Ovary (tissue), 9 donors: ENCODE results near the gene ROR2. TPM values are rescaled to one million over a fixed set of nuclear protein-coding genes. Genes with fewer than 3 reads are reported as not detected.

Experiments
- DNase-seq, 5 donors: peaks; one replicate each; pipeline ENCODE4 v3.0.0-alpha.2; 2019 to 2020
- H3K27ac ChIP-seq, 2 donors: fragments of 200-600 bp; one replicate each; pipeline versions ENCODE4 v1.5.1 to v1.8.0; 2019 to 2022
- H3K27me3 ChIP-seq: fragments of 200-600 bp; one replicate; pipeline ENCODE4 v1.8.0; 2022
- H3K36me3 ChIP-seq: fragments of 200-600 bp; sonication (generic); one replicate; pipeline ENCODE4 v1.5.1; 2019
- H3K4me1 ChIP-seq: one replicate; pipeline ENCODE4 v1.8.1; 2013; ENCODE audit warnings: mild to moderate bottlenecking, moderate library complexity; ENCODE audit not compliant: insufficient read depth
- H3K4me3 ChIP-seq: fragments of 200-600 bp; sonication (generic); one replicate; pipeline ENCODE4 v1.5.1; 2017
- H3K9me3 ChIP-seq, 2 donors: fragments of 200-600 bp in 1 of 2; sonication (generic) in 1 of 2; one replicate each; pipeline versions ENCODE4 v1.5.1 to v1.8.1; 2013 to 2019; ENCODE audit warnings: mild to moderate bottlenecking in 1 of 2, moderate library complexity in 1 of 2
- CTCF ChIP-seq, 3 donors: fragments of 450-650 bp in 2 of 3; fragments of 200-600 bp in 1 of 3; IDR thresholded peaks; one replicate each; pipeline versions ENCODE4 v1.5.1 to v1.8.0; 2016 to 2022; ENCODE audit warnings: antibody characterized with exemption in 3 of 3, mild to moderate bottlenecking in 1 of 3
- EP300 ChIP-seq: sonication (generic); formaldehyde crosslinking; IDR thresholded peaks from one replicate; pipeline ENCODE4 v1.6.1; 2017; ENCODE audit warnings: antibody characterized with exemption
- POLR2A ChIP-seq: fragments of 450-650 bp; IDR thresholded peaks from one replicate; pipeline ENCODE4 v1.6.1; 2017; ENCODE audit warnings: antibody characterized with exemption, mild to moderate bottlenecking, moderate library complexity
- WGBS, 3 donors: extraction: QIAGEN DNeasy Blood & Tissue Kit in 1 of 3; methylation state at CpG; one replicate each; pipeline versions ENCODE4 v1.1.5 to v1.1.7; 2013 to 2017; 5-methylcytosine and 5-hydroxymethylcytosine counted together
- intact Hi-C, 4 donors: fragments of 100-400 bp; cut with DNase I; formaldehyde crosslinking; loops; one replicate each; pipeline versions ENCODE4 v1.11.0 to v1.15.1; 2022 to 2023
- polyA plus RNA-seq, 2 donors: library from polyadenylated mRNA; stranded (reverse); fragments of 200-250 nt in 1 of 2; fragments of 350-450 nt in 1 of 2; fragmentation: Illumina TruSeq in 1 of 2; extraction: RNeasy Lipid Tissue Mini Kit (QIAGEN cat#74804) in 1 of 2; gene quantifications; one replicate each; pipeline ENCODE4 v1.2.3, GENCODE V29; 2013 to 2014
- total RNA-seq, 7 donors: library from RNA; depleted of rRNA in 2 of 7; stranded (reverse); fragments of >200 nt in 2 of 7; fragmentation: NEBNext Ultra II Directional in 3 of 7; extraction: Animal tissue kit (Norgen Biotek cat#: 25700) in 3 of 7; gene quantifications; one replicate each; pipeline versions ENCODE4 v1.1.0 to v1.2.4, GENCODE V29; 2016 to 2023
- donor health status: DM: no; HTN: no; CAD: no; lungs with moderate emphysema.
- donor health status: DM: no; HTN: no; CAD: no.
- donor health status: Bipolar disorder and iron deficiency.
- donor health status: DM: yes; HTN: yes; CAD: no.
- donor health status: DM: no; HTN: no; CAD: no.
- donor health status: DM: yes; HTN: yes; CAD: no.

ROR2 gene
- total and polyA plus RNA-seq, 9 donors: 11.4 to 35.5 (median 27.7) TPM

- WGBS, 3 donors: 91 to 93% (median 92%) methylated on average over 22 to 24 of the region's 24 CpGs
- peaks cover 2% of the 10 kb centered on the region for H3K4me1 ChIP-seq
Observed at GRCh38 chr9:91809581-91810285, 140.3 kb downstream of the ROR2 start.

GRCh38 chr9:91807643-91808246 is 142.3 kb downstream of the ROR2 start:
- H3K9me3 ChIP-seq: no peaks in the 10 kb centered on the region
- TF ChIP-seq EP300: no peak
- no peak for TF ChIP-seq CTCF (IDR thresholded peaks at IDR 0.05)
- TF ChIP-seq POLR2A: no peak
- H3K4me3 ChIP-seq: no peak overlapping the region
- intact Hi-C loops: no loop called here
- no peaks in the 10 kb centered on the region for H3K36me3 ChIP-seq
- 96 to 98% (median 97%) methylated on average over 8 of the region's 8 CpGs for WGBS, 3 donors
- H3K4me1 ChIP-seq: peaks cover 12% of the 10 kb centered on the region
- no peaks in the 10 kb centered on the region for H3K27me3 ChIP-seq
- no peak for DNase-seq
- no peak overlapping the region for H3K27ac ChIP-seq

More at GRCh38 chr9:91809581-91810285, 140.3 kb downstream of the ROR2 start:
- Histone ChIP-seq H3K9me3 (no peaks in the 10 kb centered on the region), H3K36me3 (no peaks in the 10 kb centered on the region), H3K27ac (no peak overlapping the region), H3K4me3 (no peak overlapping the region), H3K27me3 (no peaks in the 10 kb centered on the region)
- intact Hi-C loops: no loop called here
- TF ChIP-seq EP300: no peak
- no peak for TF ChIP-seq POLR2A
- no peak for TF ChIP-seq CTCF (IDR thresholded peaks at IDR 0.05)
- DNase-seq: no peak

- Histone ChIP-seq H3K27ac (no peak overlapping the region), H3K27me3 (no peaks in the 10 kb centered on the region), H3K4me3 (no peak overlapping the region), H3K36me3 (no peaks in the 10 kb centered on the region), H3K4me1 (peaks cover 22% of the 10 kb centered on the region), H3K9me3 (no peaks in the 10 kb centered on the region)
- no peak for DNase-seq
- 89 to 94% (median 92%) methylated on average over 5 of the region's 5 CpGs for WGBS, 3 donors
- TF ChIP-seq CTCF (IDR thresholded peaks at IDR 0.05) (no peak), EP300 (no peak), POLR2A (no peak)
- intact Hi-C loops: no loop called here
Observed at GRCh38 chr9:91805031-91805430, 145.0 kb downstream of the ROR2 start.

- 73 to 81% (median 80%) methylated on average over 13 of the region's 13 CpGs for WGBS, 3 donors
- H3K9me3 ChIP-seq: no peaks in the 10 kb centered on the region
- intact Hi-C loops: no loop called here
- no peak overlapping the region for H3K27ac ChIP-seq
- DNase-seq: no peak
- TF ChIP-seq CTCF (IDR thresholded peaks at IDR 0.05) (no peak), POLR2A (no peak), EP300 (no peak)
- no peaks in the 10 kb centered on the region for H3K27me3 ChIP-seq
- H3K4me3 ChIP-seq: no peak overlapping the region
- peaks cover 24% of the 10 kb centered on the region for H3K4me1 ChIP-seq
- H3K36me3 ChIP-seq: no peaks in the 10 kb centered on the region
Observed at GRCh38 chr9:91803970-91804752, 145.9 kb downstream of the ROR2 start.
